Panc1 (cell line): ENCODE data around the gene IL2RA. TPM values are rescaled to one million over a fixed set of nuclear protein-coding genes. Genes with fewer than 3 reads are reported as not detected.

ENCODE experiments used
- ATAC-seq: fragments of 200-7000 bp; cut with Tn5 transposase; 2 replicates; pipeline ENCODE4 v1.9.1; 2020; ENCODE audit warnings: mild to moderate bottlenecking, moderate library complexity
- BruUV-seq: library from RNA; stranded (reverse); fragments of 400-500 nt; replicated peaks from 2 replicates; lab custom pipeline; 2021; lab: Mats Ljungman, UMichigan
- CTCF ChIA-PET: fragments of 300-600 bp; sonication (Branson Sonifier 250); formaldehyde crosslinking; loops from one replicate; lab custom pipeline; 2022; ENCODE audit warnings: antibody characterized with exemption; lab: Charles Lee
- POLR2A ChIA-PET: fragments of 300-600 bp; sonication (Branson Sonifier 250); formaldehyde crosslinking; loops from one replicate; lab custom pipeline; 2022; ENCODE audit warnings: antibody characterized with exemption; lab: Charles Lee
- DNase-seq: peaks from one replicate; pipeline ENCODE4 v3.0.0-alpha.2; 2010; ENCODE audit warnings: low read depth, low spot score
- H3K27ac ChIP-seq: 2 replicates; pipeline ENCODE4 v1.5.1; 2011; ENCODE audit warnings: mild to moderate bottlenecking, low read length, inconsistent platforms
- H3K27me3 ChIP-seq: fragments of 200-500 bp; sonication (Bioruptor generic); 2 replicates; pipeline ENCODE4 v1.6.0; 2014; ENCODE audit warnings: low read length, inconsistent platforms; ENCODE audit not compliant: control insufficient read depth, insufficient read depth
- H3K36me3 ChIP-seq: fragments of 200-500 bp; sonication (Bioruptor generic); 2 replicates; pipeline ENCODE4 v1.5.1; 2014; ENCODE audit warnings: inconsistent platforms, mild to moderate bottlenecking, low read length, moderate library complexity; ENCODE audit not compliant: control insufficient read depth, insufficient read depth
- H3K4me1 ChIP-seq: 2 replicates; pipeline ENCODE4 v1.5.1; 2011; ENCODE audit warnings: inconsistent platforms, mild to moderate bottlenecking, low read length, moderate library complexity; ENCODE audit not compliant: control insufficient read depth, insufficient read depth
- H3K4me3 ChIP-seq, 2 experiments: 2 replicates each; pipeline ENCODE4 v1.5.1; 2011 to 2012; ENCODE audit warnings: low read depth in 2 of 2, low read length in 2 of 2, mild to moderate bottlenecking in 2 of 2, inconsistent platforms in 1 of 2, moderate library complexity in 1 of 2
- H3K9me3 ChIP-seq: fragments of 200-500 bp; sonication (Bioruptor generic); 2 replicates; pipeline ENCODE4 v1.5.1; 2014; ENCODE audit warnings: low read depth, mild to moderate bottlenecking, inconsistent platforms, low read length, moderate library complexity; ENCODE audit not compliant: control insufficient read depth, insufficient read depth
- CTCF ChIP-seq: fragments of 450-650 bp; IDR thresholded peaks from 2 replicates; pipeline ENCODE4 v1.5.1; 2017; ENCODE audit warnings: mild to moderate bottlenecking
- POLR2AphosphoS5 ChIP-seq: IDR thresholded peaks from 2 replicates; pipeline ENCODE4 v1.6.1; 2012; ENCODE audit warnings: mild to moderate bottlenecking, low read depth, low read length, moderate library complexity
- REST ChIP-seq, 2 experiments: IDR thresholded peaks; 2 replicates each; pipeline ENCODE4 v1.6.1; 2011 to 2012; ENCODE audit warnings: low read depth in 2 of 2, control low read depth in 1 of 2, low read length in 1 of 2, mild to moderate bottlenecking in 1 of 2, moderate library complexity in 1 of 2; ENCODE audit not compliant: insufficient read depth in 1 of 2
- SIN3A ChIP-seq: IDR thresholded peaks from 2 replicates; pipeline ENCODE4 v1.6.1; 2012; ENCODE audit warnings: low read depth, mild to moderate bottlenecking, low read length, moderate library complexity, borderline replicate concordance; ENCODE audit not compliant: insufficient read depth
- TCF7L2 ChIP-seq: IDR thresholded peaks from 2 replicates; pipeline ENCODE4 v1.6.1; 2011; ENCODE audit warnings: mild to moderate bottlenecking, low read depth, low read length, inconsistent platforms
- in situ Hi-C: cut with HindIII; loops from 2 replicates; pipeline ENCODE4 v1.10.0; 2016; ENCODE audit warnings: low sequenced_read_pairs, low pct_unique_long_range_greater_than_20kb
- intact Hi-C: fragments of 100-400 bp; cut with micrococcal nuclease; formaldehyde crosslinking; loops from one replicate; pipeline ENCODE4 v1.10.0; 2022; ENCODE audit not compliant: unreplicated experiment
- total RNA-seq: library from RNA; stranded (reverse); gene quantifications from one replicate; pipeline ENCODE4 v1.2.1, GENCODE V29; 2021; ENCODE audit not compliant: unreplicated experiment

The IL2RA gene
- total RNA-seq, 1 experiment from 2014 or later = 0.33 TPM

GRCh38 chr10:6045314-6045848 lies 16.8 kb downstream of the IL2RA start:
- H3K4me3 ChIP-seq = no peak overlapping the region
- no peaks in the 10 kb centered on the region for H3K4me1 ChIP-seq
- no peak for DNase-seq
- no TSS peak for BruUV-seq
- intact Hi-C loops (no loop called here), in situ Hi-C loops (no loop called here)
- no peaks in the 10 kb centered on the region for H3K9me3 ChIP-seq
- ChIA-PET CTCF (no interaction called here), POLR2A (no interaction called here)
- no peak for ATAC-seq
- no peaks in the 10 kb centered on the region for H3K36me3 ChIP-seq
- H3K27me3 ChIP-seq = peaks cover 3% of the 10 kb centered on the region; the same call in 1 of the 2 replicates
- TF ChIP-seq TCF7L2 = no peak
- TF ChIP-seq SIN3A = no peak
- TF ChIP-seq POLR2AphosphoS5 = no peak
- TF ChIP-seq CTCF = no peak
- TF ChIP-seq REST (IDR thresholded peaks at IDR 0.05; ENCODE audit: insufficient read depth in 1 of 2, low read depth in 2 of 2, low read length in 1 of 2) = no peak
- H3K27ac ChIP-seq = no peak overlapping the region

GRCh38 chr10:6044751-6045313 lies 17.3 kb downstream of the IL2RA start:
- no peak for TF ChIP-seq REST (IDR thresholded peaks at IDR 0.05; ENCODE audit: insufficient read depth in 1 of 2, low read depth in 2 of 2, low read length in 1 of 2)
- TF ChIP-seq TCF7L2 = no peak
- no peak for TF ChIP-seq POLR2AphosphoS5
- TF ChIP-seq CTCF = no peak
- no peak for TF ChIP-seq SIN3A
- H3K4me1 ChIP-seq = no peaks in the 10 kb centered on the region
- intact Hi-C loops = no loop called here

More at GRCh38 chr10:6044751-6045313, 17.3 kb downstream of the IL2RA start:
- CTCF ChIA-PET = no interaction called here
- H3K36me3 ChIP-seq = no peaks in the 10 kb centered on the region
- no peak for ATAC-seq
- H3K9me3 ChIP-seq = no peaks in the 10 kb centered on the region
- no peak for DNase-seq
- BruUV-seq = no TSS peak
- in situ Hi-C loops = no loop called here
- peaks cover 3% of the 10 kb centered on the region; the same call in 1 of the 2 replicates for H3K27me3 ChIP-seq
- no peak overlapping the region for H3K4me3 ChIP-seq
- POLR2A ChIA-PET = no interaction called here
- no peak overlapping the region for H3K27ac ChIP-seq
